ENCODE data around the gene UBQLN3.

DNA sequence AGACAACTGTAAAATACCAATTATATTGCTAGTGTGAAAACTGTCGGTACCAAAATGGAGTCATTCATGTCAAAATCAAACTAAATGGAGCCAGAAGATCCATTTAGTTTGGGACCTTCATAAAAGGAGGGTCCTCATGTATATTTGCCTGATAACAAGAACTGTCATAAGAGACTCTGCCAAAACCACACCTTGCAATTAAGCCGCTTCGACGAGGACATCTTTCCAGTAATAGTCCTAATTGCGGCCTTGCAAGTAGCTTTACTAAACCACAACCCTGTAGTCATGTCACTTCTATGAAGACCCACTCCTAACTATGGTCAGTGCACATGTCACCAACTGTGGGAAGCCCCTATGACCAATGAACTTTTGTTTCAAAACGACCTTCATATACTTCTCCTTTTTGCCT lies 9.4 kb downstream of the UBQLN3 start:
- no peak for TF ChIP-seq POLR2AphosphoS5 (IDR thresholded peaks at IDR 0.05; ENCODE audit: low read depth, low read length)
- no peak for TF ChIP-seq YY1 (IDR thresholded peaks at IDR 0.05; ENCODE audit: extremely low read depth, insufficient replicate concordance, low read depth, low read length)
- TF ChIP-seq, protein P1, sequence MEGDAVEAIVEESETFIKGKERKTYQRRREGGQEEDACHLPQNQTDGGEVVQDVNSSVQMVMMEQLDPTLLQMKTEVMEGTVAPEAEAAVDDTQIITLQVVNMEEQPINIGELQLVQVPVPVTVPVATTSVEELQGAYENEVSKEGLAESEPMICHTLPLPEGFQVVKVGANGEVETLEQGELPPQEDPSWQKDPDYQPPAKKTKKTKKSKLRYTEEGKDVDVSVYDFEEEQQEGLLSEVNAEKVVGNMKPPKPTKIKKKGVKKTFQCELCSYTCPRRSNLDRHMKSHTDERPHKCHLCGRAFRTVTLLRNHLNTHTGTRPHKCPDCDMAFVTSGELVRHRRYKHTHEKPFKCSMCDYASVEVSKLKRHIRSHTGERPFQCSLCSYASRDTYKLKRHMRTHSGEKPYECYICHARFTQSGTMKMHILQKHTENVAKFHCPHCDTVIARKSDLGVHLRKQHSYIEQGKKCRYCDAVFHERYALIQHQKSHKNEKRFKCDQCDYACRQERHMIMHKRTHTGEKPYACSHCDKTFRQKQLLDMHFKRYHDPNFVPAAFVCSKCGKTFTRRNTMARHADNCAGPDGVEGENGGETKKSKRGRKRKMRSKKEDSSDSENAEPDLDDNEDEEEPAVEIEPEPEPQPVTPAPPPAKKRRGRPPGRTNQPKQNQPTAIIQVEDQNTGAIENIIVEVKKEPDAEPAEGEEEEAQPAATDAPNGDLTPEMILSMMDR (IDR thresholded peaks at IDR 0.05 in 2 of 3, conservative IDR thresholded peaks at IDR 0.05 in 1 of 3; ENCODE audit: borderline replicate concordance in 1 of 3, insufficient read depth in 1 of 3, low read depth in 2 of 3, low read length in 2 of 3) = no peak
- no peak for TF ChIP-seq TCF7L2 (IDR thresholded peaks at IDR 0.05; ENCODE audit: borderline replicate concordance, extremely low read depth, insufficient read depth, insufficient read length)
- TF ChIP-seq RAD21 (IDR thresholded peaks at IDR 0.05; ENCODE audit: low read depth) = no peak

Data from HCT116 (cell line).